Endothelial cell of umbilical vein (primary cell): ENCODE measurements around the gene BCAR3.

Source experiments
- CTCF ChIP-seq, 2 donors: IDR thresholded peaks; 1 replicate in 1 of 2; 2 replicates in 1 of 2; pipeline ENCODE4 v1.5.1; 2011; ENCODE audit warnings: low read length in 2 of 2, mild to moderate bottlenecking in 2 of 2, moderate library complexity in 2 of 2, control low read depth in 1 of 2, inconsistent platforms in 1 of 2, low read depth in 1 of 2; ENCODE audit not compliant: insufficient read depth in 1 of 2; ENCODE audit errors: extremely low read depth in 1 of 2
- EZH2 ChIP-seq: IDR thresholded peaks from 2 replicates; pipeline ENCODE4 v1.6.1; 2012; ENCODE audit warnings: borderline replicate concordance, low read depth, mild to moderate bottlenecking, moderate library complexity, low read length, inconsistent platforms; ENCODE audit not compliant: severe bottlenecking
- FOS ChIP-seq: IDR thresholded peaks from 2 replicates; pipeline ENCODE4 v1.6.1; 2011; ENCODE audit warnings: mild to moderate bottlenecking, low read length, moderate library complexity, borderline replicate concordance; ENCODE audit not compliant: insufficient read depth
- POLR2A ChIP-seq: IDR thresholded peaks from 2 replicates; pipeline ENCODE4 v1.6.1; 2012; ENCODE audit warnings: low read depth, mild to moderate bottlenecking, control low read depth, low read length
- POLR2AphosphoS5 ChIP-seq: IDR thresholded peaks from 2 replicates; pipeline ENCODE4 v1.6.1; 2012; ENCODE audit warnings: low read depth, mild to moderate bottlenecking, control low read depth, low read length, moderate library complexity; ENCODE audit not compliant: insufficient read depth

DNA sequence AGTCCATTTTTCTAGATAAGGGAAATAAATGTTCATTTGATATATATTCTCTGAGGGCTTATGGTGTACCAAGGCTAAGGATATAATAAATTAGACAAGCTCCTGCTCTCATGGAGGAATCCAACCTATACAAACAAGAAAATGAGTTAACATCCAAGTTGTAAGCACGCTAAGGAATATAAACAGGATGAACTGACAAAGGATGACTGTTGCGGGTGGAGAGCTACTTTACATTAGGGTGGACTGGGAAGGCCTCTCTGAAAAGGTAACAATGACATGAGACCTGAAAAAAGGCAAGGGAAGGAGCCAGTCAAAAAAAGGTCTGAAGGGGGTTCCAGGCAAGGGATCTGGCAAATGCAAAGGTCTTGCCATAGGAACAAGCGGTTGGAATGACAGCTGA, 3.1 kb downstream of the BCAR3 start:
- no peak for TF ChIP-seq EZH2
- TF ChIP-seq CTCF (IDR thresholded peaks at IDR 0.05; ENCODE audit: extremely low read depth in 1 of 2, insufficient read depth in 1 of 2, low read depth in 1 of 2, low read length in 2 of 2), result no peak
- TF ChIP-seq POLR2A, result no peak
- TF ChIP-seq POLR2AphosphoS5, result no peak
- TF ChIP-seq FOS, result no peak
